GM23338 (cell line): ENCODE data around the gene C19orf47. TPM values are rescaled to one million over a fixed set of nuclear protein-coding genes. Genes with fewer than 3 reads are reported as not detected.

Source experiments
- ATAC-seq: fragments of 200-7000 bp; cut with Tn5 transposase; 3 replicates; pipeline ENCODE4 v1.9.1; 2020
- DNase-seq: peaks from one replicate; pipeline ENCODE4 v3.0.0-alpha.2; 2015; ENCODE audit warnings: low spot score
- H2AFZ ChIP-seq: fragments of 200-600 bp; sonication (generic); 2 replicates; pipeline ENCODE4 v1.8.0; 2016; ENCODE audit warnings: antibody characterized with exemption, mild to moderate bottlenecking, moderate library complexity
- H3F3A ChIP-seq: fragments of 200-600 bp; sonication (generic); replicated peaks from 2 replicates; pipeline ENCODE4 v1.8.0; 2017; ENCODE audit warnings: antibody characterized with exemption, mixed run types, low read depth
- H3K27ac ChIP-seq: fragments of 200-600 bp; sonication (generic); 2 replicates; pipeline ENCODE4 v1.6.1; 2016; ENCODE audit warnings: low read depth
- H3K27me3 ChIP-seq: fragments of 200-600 bp; sonication (generic); 2 replicates; pipeline ENCODE4 v1.8.0; 2016; ENCODE audit warnings: mild to moderate bottlenecking, mixed run types, moderate library complexity; ENCODE audit not compliant: insufficient read depth
- H3K36me3 ChIP-seq: fragments of 200-600 bp; sonication (generic); 2 replicates; pipeline ENCODE4 v1.8.0; 2016; ENCODE audit warnings: mild to moderate bottlenecking; ENCODE audit not compliant: insufficient read depth
- H3K4me1 ChIP-seq: fragments of 200-600 bp; sonication (generic); 2 replicates; pipeline ENCODE4 v1.8.0; 2016; ENCODE audit warnings: mild to moderate bottlenecking, moderate library complexity; ENCODE audit not compliant: insufficient read depth
- H3K4me2 ChIP-seq: fragments of 200-600 bp; sonication (generic); 2 replicates; pipeline ENCODE4 v1.7.1; 2017; ENCODE audit warnings: mixed run types
- H3K4me3 ChIP-seq: fragments of 200-600 bp; sonication (generic); 2 replicates; pipeline ENCODE4 v1.6.1; 2016; ENCODE audit warnings: mixed run types
- H3K79me2 ChIP-seq: fragments of 200-600 bp; sonication (generic); replicated peaks from 2 replicates; pipeline ENCODE4 v1.8.0; 2017; ENCODE audit warnings: mild to moderate bottlenecking; ENCODE audit not compliant: insufficient read depth
- H3K9me2 ChIP-seq: fragments of 200-600 bp; sonication (generic); 2 replicates; pipeline ENCODE4 v1.8.0; 2017; ENCODE audit not compliant: insufficient read depth
- H4K20me1 ChIP-seq: fragments of 200-600 bp; sonication (generic); replicated peaks from 2 replicates; pipeline ENCODE4 v1.8.0; 2017; ENCODE audit warnings: mild to moderate bottlenecking; ENCODE audit not compliant: insufficient read depth
- H3K27ac Mint-ChIP-seq: 2 replicates; pipeline ENCODE4 v1.8.0; 2020; ENCODE audit warnings: inconsistent platforms, mild to moderate bottlenecking, moderate library complexity, mixed read lengths
- H3K27me3 Mint-ChIP-seq: 3 replicates; pipeline ENCODE4 v1.8.0; 2022; ENCODE audit warnings: low read depth, mild to moderate bottlenecking, moderate library complexity, mixed read lengths, inconsistent platforms; ENCODE audit not compliant: insufficient read depth, poor library complexity
- H3K36me3 Mint-ChIP-seq: 3 replicates; pipeline ENCODE4 v1.8.0; 2021; ENCODE audit warnings: low read depth, mild to moderate bottlenecking, inconsistent platforms, moderate library complexity, mixed read lengths
- H3K4me1 Mint-ChIP-seq: 3 replicates; pipeline ENCODE4 v1.8.0; 2020; ENCODE audit warnings: mild to moderate bottlenecking, inconsistent platforms, mixed read lengths
- H3K4me3 Mint-ChIP-seq: 3 replicates; pipeline ENCODE4 v1.8.0; 2021; ENCODE audit warnings: moderate library complexity, mild to moderate bottlenecking, inconsistent platforms, mixed read lengths
- H3K9me3 Mint-ChIP-seq: 3 replicates; pipeline ENCODE4 v1.8.0; 2020; ENCODE audit warnings: moderate library complexity, mild to moderate bottlenecking, inconsistent platforms, mixed read lengths
- CREB1 ChIP-seq: fragments of 250-450 bp; sonication (Bioruptor Pico); IDR thresholded peaks from 2 replicates; pipeline ENCODE4 v1.5.0; 2020; ENCODE audit warnings: low read depth, mild to moderate bottlenecking, moderate library complexity
- EZH2 ChIP-seq: fragments of 200-600 bp; sonication (generic); IDR thresholded peaks from one replicate; pipeline ENCODE4 v1.8.0; 2017; ENCODE audit warnings: antibody characterized with exemption, mild to moderate bottlenecking, low read depth; ENCODE audit not compliant: unreplicated experiment
- EZH2phosphoT487 ChIP-seq: fragments of 200-600 bp; sonication (generic); IDR thresholded peaks from one replicate; pipeline ENCODE4 v1.8.1; 2018; ENCODE audit warnings: antibody characterized with exemption; ENCODE audit not compliant: unreplicated experiment
- JUNB ChIP-seq: IDR thresholded peaks from one replicate; pipeline ENCODE4 v1.6.1; 2016; ENCODE audit warnings: antibody characterized with exemption; ENCODE audit not compliant: unreplicated experiment
- NANOG ChIP-seq: IDR thresholded peaks from 2 replicates; pipeline ENCODE4 v1.6.1; 2016; ENCODE audit warnings: antibody characterized with exemption, borderline replicate concordance
- POLR2AphosphoS5 ChIP-seq: IDR thresholded peaks from 2 replicates; pipeline ENCODE4 v1.6.1; 2016; ENCODE audit warnings: antibody characterized with exemption, low read depth
- STAT1 ChIP-seq: IDR thresholded peaks from one replicate; pipeline ENCODE4 v1.6.1; 2016; ENCODE audit warnings: antibody characterized with exemption; ENCODE audit not compliant: unreplicated experiment
- ZNF114 ChIP-seq: fragments of 250-450 bp; sonication (Bioruptor Pico); IDR thresholded peaks from 2 replicates; pipeline ENCODE4 v1.5.0; 2020; ENCODE audit warnings: mild to moderate bottlenecking, moderate library complexity
- ZNF331 ChIP-seq: fragments of 250-450 bp; sonication (Bioruptor Pico); IDR thresholded peaks from 2 replicates; pipeline ENCODE4 v1.5.0; 2020; ENCODE audit warnings: low read depth, mild to moderate bottlenecking, moderate library complexity
- polyA plus RNA-seq: library from polyadenylated mRNA; unstranded; fragments of >200 nt; fragmentation: Nextera tagmentation; extraction: Ambion mirVana; gene quantifications from 2 replicates; pipeline ENCODE4 v1.2.1, GENCODE V29; 2016
- total RNA-seq: library from RNA; depleted of rRNA; stranded (reverse); fragments of >200 nt; shearing (Covaris generic); gene quantifications from 2 replicates; pipeline ENCODE4 v1.2.3, GENCODE V29; 2014
- TF ChIP-seq, protein P1 (sequence below): fragments of 250-450 bp; sonication (Bioruptor Pico); IDR thresholded peaks from 2 replicates; pipeline ENCODE4 v1.5.0; 2020; ENCODE audit warnings: mild to moderate bottlenecking, moderate library complexity
- TF ChIP-seq, protein P2 (sequence below), 2 experiments: fragments of 200-600 bp in 1 of 2; sonication (generic) in 1 of 2; conservative IDR thresholded peaks; 2 replicates each; pipeline versions ENCODE4 v1.5.1 to v1.6.1; 2016 to 2017; ENCODE audit warnings: antibody characterized with exemption in 2 of 2, low read depth in 2 of 2, mild to moderate bottlenecking in 2 of 2, moderate library complexity in 1 of 2
- TF ChIP-seq, protein P3 (sequence below): IDR thresholded peaks from one replicate; pipeline ENCODE4 v1.6.1; 2018; ENCODE audit warnings: antibody characterized with exemption; ENCODE audit not compliant: unreplicated experiment
- TF ChIP-seq, protein P4 (sequence below): IDR thresholded peaks from 2 replicates; pipeline ENCODE4 v1.6.1; 2016; ENCODE audit warnings: antibody characterized with exemption

The C19orf47 gene
- total and polyA plus RNA-seq, 2 experiments from 2014 or later, result 13.1 to 26.6 TPM

DNA sequence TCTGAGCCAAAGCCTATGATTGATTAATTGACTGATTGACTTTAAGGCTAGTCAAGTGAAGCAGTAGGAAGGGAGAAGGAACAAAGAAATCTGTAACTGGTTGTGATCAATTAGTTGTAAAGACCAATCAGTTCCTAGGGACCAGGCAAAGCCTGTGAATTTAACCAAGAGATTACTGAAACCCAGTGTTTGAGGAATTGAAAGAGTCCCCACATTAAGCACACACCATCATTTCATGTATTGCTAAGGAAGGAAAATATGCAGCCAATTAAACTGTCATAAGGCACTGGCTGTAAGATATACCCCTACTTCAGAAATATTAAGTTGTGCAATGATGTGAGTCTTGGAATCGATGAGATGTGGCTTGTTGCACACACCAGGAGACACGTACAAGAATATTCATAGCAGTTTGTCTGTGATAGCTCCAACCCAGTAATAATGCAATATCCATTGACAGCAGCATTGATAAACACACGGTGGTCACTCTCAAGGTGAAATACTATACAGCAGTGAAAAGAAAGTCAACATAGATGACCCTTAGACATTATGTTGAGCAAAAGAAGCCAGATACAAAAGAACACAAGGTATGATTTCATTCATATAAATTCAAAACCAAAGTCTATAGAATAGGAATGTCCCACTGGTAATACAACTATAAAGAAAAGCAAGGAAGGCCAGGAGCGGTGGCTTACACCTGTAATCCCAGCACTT lies 9.0 kb downstream of the C19orf47 start:
- DNase-seq, result no peak
- Mint-ChIP-seq H3K4me1 (no peaks in the 10 kb centered on the region), H3K4me3 (no peak overlapping the region), H3K9me3 (no peaks in the 10 kb centered on the region), H3K36me3 (peaks cover 16% of the 10 kb centered on the region), H3K27me3 (no peaks in the 10 kb centered on the region), H3K27ac (no peak overlapping the region)
- Histone ChIP-seq H3K4me3 (no peak overlapping the region), H3K4me1 (no peaks in the 10 kb centered on the region), H3F3A (no peaks in the 10 kb centered on the region), H3K36me3 (no peaks in the 10 kb centered on the region), H3K4me2 (no peak overlapping the region), H4K20me1 (0 out of 2 replicates have a peak, but pooled peaks cover 4% of the 10 kb centered on the region), H3K79me2 (no peaks in the 10 kb centered on the region; the same call in 1 of the 2 replicates), H3K27me3 (no peaks in the 10 kb centered on the region), H2AFZ (no peak overlapping the region), H3K27ac (no peak overlapping the region), H3K9me2 (no peaks in the 10 kb centered on the region)
- ATAC-seq, result no peak
- TF ChIP-seq, protein P1, sequence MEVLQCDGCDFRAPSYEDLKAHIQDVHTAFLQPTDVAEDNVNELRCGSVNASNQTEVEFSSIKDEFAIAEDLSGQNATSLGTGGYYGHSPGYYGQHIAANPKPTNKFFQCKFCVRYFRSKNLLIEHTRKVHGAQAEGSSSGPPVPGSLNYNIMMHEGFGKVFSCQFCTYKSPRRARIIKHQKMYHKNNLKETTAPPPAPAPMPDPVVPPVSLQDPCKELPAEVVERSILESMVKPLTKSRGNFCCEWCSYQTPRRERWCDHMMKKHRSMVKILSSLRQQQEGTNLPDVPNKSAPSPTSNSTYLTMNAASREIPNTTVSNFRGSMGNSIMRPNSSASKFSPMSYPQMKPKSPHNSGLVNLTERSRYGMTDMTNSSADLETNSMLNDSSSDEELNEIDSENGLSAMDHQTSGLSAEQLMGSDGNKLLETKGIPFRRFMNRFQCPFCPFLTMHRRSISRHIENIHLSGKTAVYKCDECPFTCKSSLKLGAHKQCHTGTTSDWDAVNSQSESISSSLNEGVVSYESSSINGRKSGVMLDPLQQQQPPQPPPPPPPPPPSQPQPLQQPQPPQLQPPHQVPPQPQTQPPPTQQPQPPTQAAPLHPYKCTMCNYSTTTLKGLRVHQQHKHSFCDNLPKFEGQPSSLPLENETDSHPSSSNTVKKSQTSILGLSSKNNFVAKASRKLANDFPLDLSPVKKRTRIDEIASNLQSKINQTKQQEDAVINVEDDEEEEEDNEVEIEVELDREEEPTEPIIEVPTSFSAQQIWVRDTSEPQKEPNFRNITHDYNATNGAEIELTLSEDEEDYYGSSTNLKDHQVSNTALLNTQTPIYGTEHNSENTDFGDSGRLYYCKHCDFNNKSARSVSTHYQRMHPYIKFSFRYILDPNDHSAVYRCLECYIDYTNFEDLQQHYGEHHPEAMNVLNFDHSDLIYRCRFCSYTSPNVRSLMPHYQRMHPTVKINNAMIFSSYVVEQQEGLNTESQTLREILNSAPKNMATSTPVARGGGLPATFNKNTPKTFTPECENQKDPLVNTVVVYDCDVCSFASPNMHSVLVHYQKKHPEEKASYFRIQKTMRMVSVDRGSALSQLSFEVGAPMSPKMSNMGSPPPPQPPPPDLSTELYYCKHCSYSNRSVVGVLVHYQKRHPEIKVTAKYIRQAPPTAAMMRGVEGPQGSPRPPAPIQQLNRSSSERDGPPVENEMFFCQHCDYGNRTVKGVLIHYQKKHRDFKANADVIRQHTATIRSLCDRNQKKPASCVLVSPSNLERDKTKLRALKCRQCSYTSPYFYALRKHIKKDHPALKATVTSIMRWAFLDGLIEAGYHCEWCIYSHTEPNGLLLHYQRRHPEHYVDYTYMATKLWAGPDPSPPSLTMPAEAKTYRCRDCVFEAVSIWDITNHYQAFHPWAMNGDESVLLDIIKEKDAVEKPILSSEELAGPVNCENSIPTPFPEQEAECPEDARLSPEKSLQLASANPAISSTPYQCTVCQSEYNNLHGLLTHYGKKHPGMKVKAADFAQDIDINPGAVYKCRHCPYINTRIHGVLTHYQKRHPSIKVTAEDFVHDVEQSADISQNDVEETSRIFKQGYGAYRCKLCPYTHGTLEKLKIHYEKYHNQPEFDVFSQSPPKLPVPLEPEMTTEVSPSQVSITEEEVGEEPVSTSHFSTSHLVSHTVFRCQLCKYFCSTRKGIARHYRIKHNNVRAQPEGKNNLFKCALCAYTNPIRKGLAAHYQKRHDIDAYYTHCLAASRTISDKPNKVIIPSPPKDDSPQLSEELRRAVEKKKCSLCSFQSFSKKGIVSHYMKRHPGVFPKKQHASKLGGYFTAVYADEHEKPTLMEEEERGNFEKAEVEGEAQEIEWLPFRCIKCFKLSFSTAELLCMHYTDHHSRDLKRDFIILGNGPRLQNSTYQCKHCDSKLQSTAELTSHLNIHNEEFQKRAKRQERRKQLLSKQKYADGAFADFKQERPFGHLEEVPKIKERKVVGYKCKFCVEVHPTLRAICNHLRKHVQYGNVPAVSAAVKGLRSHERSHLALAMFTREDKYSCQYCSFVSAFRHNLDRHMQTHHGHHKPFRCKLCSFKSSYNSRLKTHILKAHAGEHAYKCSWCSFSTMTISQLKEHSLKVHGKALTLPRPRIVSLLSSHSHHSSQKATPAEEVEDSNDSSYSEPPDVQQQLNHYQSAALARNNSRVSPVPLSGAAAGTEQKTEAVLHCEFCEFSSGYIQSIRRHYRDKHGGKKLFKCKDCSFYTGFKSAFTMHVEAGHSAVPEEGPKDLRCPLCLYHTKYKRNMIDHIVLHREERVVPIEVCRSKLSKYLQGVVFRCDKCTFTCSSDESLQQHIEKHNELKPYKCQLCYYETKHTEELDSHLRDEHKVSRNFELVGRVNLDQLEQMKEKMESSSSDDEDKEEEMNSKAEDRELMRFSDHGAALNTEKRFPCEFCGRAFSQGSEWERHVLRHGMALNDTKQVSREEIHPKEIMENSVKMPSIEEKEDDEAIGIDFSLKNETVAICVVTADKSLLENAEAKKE (CRISPR knock-in tag), result no peak
- no peak for TF ChIP-seq EZH2
- TF ChIP-seq JUNB, result no peak
- TF ChIP-seq ZNF114 (CRISPR knock-in tag), result no peak
- no peak for TF ChIP-seq ZNF331
- TF ChIP-seq, protein P2, sequence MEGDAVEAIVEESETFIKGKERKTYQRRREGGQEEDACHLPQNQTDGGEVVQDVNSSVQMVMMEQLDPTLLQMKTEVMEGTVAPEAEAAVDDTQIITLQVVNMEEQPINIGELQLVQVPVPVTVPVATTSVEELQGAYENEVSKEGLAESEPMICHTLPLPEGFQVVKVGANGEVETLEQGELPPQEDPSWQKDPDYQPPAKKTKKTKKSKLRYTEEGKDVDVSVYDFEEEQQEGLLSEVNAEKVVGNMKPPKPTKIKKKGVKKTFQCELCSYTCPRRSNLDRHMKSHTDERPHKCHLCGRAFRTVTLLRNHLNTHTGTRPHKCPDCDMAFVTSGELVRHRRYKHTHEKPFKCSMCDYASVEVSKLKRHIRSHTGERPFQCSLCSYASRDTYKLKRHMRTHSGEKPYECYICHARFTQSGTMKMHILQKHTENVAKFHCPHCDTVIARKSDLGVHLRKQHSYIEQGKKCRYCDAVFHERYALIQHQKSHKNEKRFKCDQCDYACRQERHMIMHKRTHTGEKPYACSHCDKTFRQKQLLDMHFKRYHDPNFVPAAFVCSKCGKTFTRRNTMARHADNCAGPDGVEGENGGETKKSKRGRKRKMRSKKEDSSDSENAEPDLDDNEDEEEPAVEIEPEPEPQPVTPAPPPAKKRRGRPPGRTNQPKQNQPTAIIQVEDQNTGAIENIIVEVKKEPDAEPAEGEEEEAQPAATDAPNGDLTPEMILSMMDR (conservative IDR thresholded peaks at IDR 0.05; ENCODE audit: low read depth in 2 of 2), result no peak
- TF ChIP-seq CREB1 (CRISPR knock-in tag), result no peak
- TF ChIP-seq EZH2phosphoT487, result no peak
- TF ChIP-seq POLR2AphosphoS5, result no peak
- TF ChIP-seq, protein P3, sequence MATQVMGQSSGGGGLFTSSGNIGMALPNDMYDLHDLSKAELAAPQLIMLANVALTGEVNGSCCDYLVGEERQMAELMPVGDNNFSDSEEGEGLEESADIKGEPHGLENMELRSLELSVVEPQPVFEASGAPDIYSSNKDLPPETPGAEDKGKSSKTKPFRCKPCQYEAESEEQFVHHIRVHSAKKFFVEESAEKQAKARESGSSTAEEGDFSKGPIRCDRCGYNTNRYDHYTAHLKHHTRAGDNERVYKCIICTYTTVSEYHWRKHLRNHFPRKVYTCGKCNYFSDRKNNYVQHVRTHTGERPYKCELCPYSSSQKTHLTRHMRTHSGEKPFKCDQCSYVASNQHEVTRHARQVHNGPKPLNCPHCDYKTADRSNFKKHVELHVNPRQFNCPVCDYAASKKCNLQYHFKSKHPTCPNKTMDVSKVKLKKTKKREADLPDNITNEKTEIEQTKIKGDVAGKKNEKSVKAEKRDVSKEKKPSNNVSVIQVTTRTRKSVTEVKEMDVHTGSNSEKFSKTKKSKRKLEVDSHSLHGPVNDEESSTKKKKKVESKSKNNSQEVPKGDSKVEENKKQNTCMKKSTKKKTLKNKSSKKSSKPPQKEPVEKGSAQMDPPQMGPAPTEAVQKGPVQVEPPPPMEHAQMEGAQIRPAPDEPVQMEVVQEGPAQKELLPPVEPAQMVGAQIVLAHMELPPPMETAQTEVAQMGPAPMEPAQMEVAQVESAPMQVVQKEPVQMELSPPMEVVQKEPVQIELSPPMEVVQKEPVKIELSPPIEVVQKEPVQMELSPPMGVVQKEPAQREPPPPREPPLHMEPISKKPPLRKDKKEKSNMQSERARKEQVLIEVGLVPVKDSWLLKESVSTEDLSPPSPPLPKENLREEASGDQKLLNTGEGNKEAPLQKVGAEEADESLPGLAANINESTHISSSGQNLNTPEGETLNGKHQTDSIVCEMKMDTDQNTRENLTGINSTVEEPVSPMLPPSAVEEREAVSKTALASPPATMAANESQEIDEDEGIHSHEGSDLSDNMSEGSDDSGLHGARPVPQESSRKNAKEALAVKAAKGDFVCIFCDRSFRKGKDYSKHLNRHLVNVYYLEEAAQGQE, result no peak
- TF ChIP-seq, protein P4, sequence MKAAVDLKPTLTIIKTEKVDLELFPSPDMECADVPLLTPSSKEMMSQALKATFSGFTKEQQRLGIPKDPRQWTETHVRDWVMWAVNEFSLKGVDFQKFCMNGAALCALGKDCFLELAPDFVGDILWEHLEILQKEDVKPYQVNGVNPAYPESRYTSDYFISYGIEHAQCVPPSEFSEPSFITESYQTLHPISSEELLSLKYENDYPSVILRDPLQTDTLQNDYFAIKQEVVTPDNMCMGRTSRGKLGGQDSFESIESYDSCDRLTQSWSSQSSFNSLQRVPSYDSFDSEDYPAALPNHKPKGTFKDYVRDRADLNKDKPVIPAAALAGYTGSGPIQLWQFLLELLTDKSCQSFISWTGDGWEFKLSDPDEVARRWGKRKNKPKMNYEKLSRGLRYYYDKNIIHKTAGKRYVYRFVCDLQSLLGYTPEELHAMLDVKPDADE, result no peak
- TF ChIP-seq STAT1, result no peak
- no peak for TF ChIP-seq NANOG
